A549 (cell line): ENCODE results near the gene BCAP31. TPM values are rescaled to one million over a fixed set of nuclear protein-coding genes. Genes with fewer than 3 reads are reported as not detected.

ENCODE experiments used
- ATAC-seq, 2 experiments: fragments of 200-7000 bp in 1 of 2; fragments of >200 bp in 1 of 2; cut with Nextera tagmentation in 1 of 2; cut with Tn5 transposase in 1 of 2; 3 replicates each; pipeline versions ENCODE4 v1.8.0 to v1.9.1; 2018 to 2020; ENCODE audit warnings: mild to moderate bottlenecking in 1 of 2, moderate library complexity in 1 of 2
- CTCF ChIA-PET: fragments of 300-600 bp; sonication (Branson Sonifier 250); formaldehyde crosslinking; extraction: SDS; loops from one replicate; lab custom pipeline; 2021; ENCODE audit warnings: antibody characterized with exemption, inconsistent platforms; lab: Yijun Ruan, JAX
- POLR2A ChIA-PET: fragments of 350-600 bp; formaldehyde crosslinking; extraction: SDS; loops from one replicate; lab custom pipeline; 2021; ENCODE audit warnings: antibody characterized with exemption, inconsistent platforms; lab: Yijun Ruan, JAX
- DNase-seq, 2 experiments: peaks; one replicate each; pipeline versions ENCODE4 v3.0.0 to v3.0.0-alpha.2; 2011 to 2016; ENCODE audit warnings: low read depth in 1 of 2, low spot score in 1 of 2
- FAIRE-seq: peaks from 2 replicates; lab custom pipeline; 2011; peaks lifted over from hg19 to GRCh38; lab: Jason Lieb, UNC
- H3K27ac ChIP-seq, 2 experiments: fragments of >200 bp; sonication (Bioruptor Twin); formaldehyde crosslinking; 3 replicates each; pipeline ENCODE4 v1.5.1; 2016 to 2017
- H3K4me1 ChIP-seq: fragments of >200 bp; sonication (Bioruptor Twin); formaldehyde crosslinking; 3 replicates; pipeline ENCODE4 v1.6.1; 2016
- H3K4me2 ChIP-seq: fragments of >200 bp; sonication (Bioruptor Twin); formaldehyde crosslinking; 3 replicates; pipeline ENCODE4 v1.6.1; 2016
- H3K4me3 ChIP-seq: fragments of >200 bp; sonication (Bioruptor Twin); formaldehyde crosslinking; 3 replicates; pipeline ENCODE4 v1.5.1; 2016
- H3K9me3 ChIP-seq: fragments of >200 bp; sonication (Bioruptor Twin); formaldehyde crosslinking; 3 replicates; pipeline ENCODE4 v1.6.1; 2016
- BCL3 ChIP-seq: fragments of >200 bp; sonication (Bioruptor Twin); formaldehyde crosslinking; IDR thresholded peaks from 3 replicates; pipeline ENCODE4 v1.6.1; 2016
- CBX8 ChIP-seq: fragments of 200-600 bp; sonication (generic); IDR thresholded peaks from 2 replicates; pipeline ENCODE4 v1.6.1; 2016
- CEBPB ChIP-seq, 2 experiments: fragments of >200 bp in 1 of 2; sonication (Bioruptor Twin) in 1 of 2; formaldehyde crosslinking in 1 of 2; IDR thresholded peaks; 2 replicates each; pipeline ENCODE4 v1.6.1; 2012 to 2016
- CHD4 ChIP-seq: fragments of 200-600 bp; sonication (generic); IDR thresholded peaks from 2 replicates; pipeline ENCODE4 v1.6.1; 2016; ENCODE audit warnings: antibody characterized with exemption, mild to moderate bottlenecking, borderline replicate concordance
- CTCF ChIP-seq: fragments of >200 bp; sonication (Bioruptor Twin); formaldehyde crosslinking; IDR thresholded peaks from 3 replicates; pipeline ENCODE4 v1.5.1; 2016
- EHF ChIP-seq: fragments of 250-450 bp; sonication (Bioruptor Pico); IDR thresholded peaks from 2 replicates; pipeline ENCODE4 v1.5.0; 2020; ENCODE audit warnings: mild to moderate bottlenecking
- ELK1 ChIP-seq: fragments of 150-350 bp; IDR thresholded peaks from 2 replicates; pipeline ENCODE4 v1.6.1; 2014; ENCODE audit warnings: low read depth, mild to moderate bottlenecking, low read length
- ESRRA ChIP-seq: fragments of 150-350 bp; IDR thresholded peaks from 2 replicates; pipeline ENCODE4 v1.6.1; 2014; ENCODE audit warnings: mild to moderate bottlenecking, low read length, borderline replicate concordance
- FOSB ChIP-seq: fragments of 250-450 bp; sonication (Bioruptor Pico); IDR thresholded peaks from 2 replicates; pipeline ENCODE4 v1.5.0; 2020; ENCODE audit warnings: mild to moderate bottlenecking, moderate library complexity
- GATA3 ChIP-seq: IDR thresholded peaks from 2 replicates; pipeline ENCODE4 v1.6.1; 2012; ENCODE audit warnings: borderline replicate concordance
- HDAC2 ChIP-seq: fragments of 200-600 bp; sonication (generic); IDR thresholded peaks from 2 replicates; pipeline ENCODE4 v1.6.1; 2016
- KDM1A ChIP-seq: fragments of 200-600 bp; sonication (generic); IDR thresholded peaks from 2 replicates; pipeline ENCODE4 v1.6.1; 2016; ENCODE audit warnings: low read depth, mild to moderate bottlenecking
- MAZ ChIP-seq: fragments of 150-350 bp; IDR thresholded peaks from 2 replicates; pipeline ENCODE4 v1.6.1; 2014; ENCODE audit warnings: antibody characterized with exemption, low read depth, low read length, borderline replicate concordance
- NR3C1 ChIP-seq: fragments of >200 bp; sonication (Bioruptor Twin); formaldehyde crosslinking; IDR thresholded peaks from 3 replicates; pipeline ENCODE4 v1.6.1; 2017
- POLR2A ChIP-seq: IDR thresholded peaks from 2 replicates; pipeline ENCODE4 v1.6.1; 2012; ENCODE audit warnings: mild to moderate bottlenecking, low read length
- RAD21 ChIP-seq, 2 experiments: fragments of >200 bp in 1 of 2; sonication (Bioruptor Twin) in 1 of 2; formaldehyde crosslinking in 1 of 2; IDR thresholded peaks in 1 of 2; conservative IDR thresholded peaks in 1 of 2; 2 replicates in 1 of 2; 3 replicates in 1 of 2; pipeline ENCODE4 v1.6.1; 2012 to 2018; ENCODE audit warnings: inconsistent platforms in 1 of 2
- RARB ChIP-seq: fragments of 250-450 bp; sonication (Bioruptor Pico); IDR thresholded peaks from 2 replicates; pipeline ENCODE4 v1.8.0; 2021; ENCODE audit warnings: mild to moderate bottlenecking, moderate library complexity
- RFX5 ChIP-seq: fragments of 450-650 bp; IDR thresholded peaks from 2 replicates; pipeline ENCODE4 v1.7.1; 2014; ENCODE audit warnings: antibody characterized with exemption, mild to moderate bottlenecking, moderate library complexity
- RNF2 ChIP-seq: fragments of 200-600 bp; sonication (generic); IDR thresholded peaks from 2 replicates; pipeline ENCODE4 v1.6.1; 2016; ENCODE audit warnings: low read depth, mild to moderate bottlenecking, antibody characterized with exemption, moderate library complexity, borderline replicate concordance
- SREBF2 ChIP-seq: fragments of 450-650 bp; IDR thresholded peaks from 2 replicates; pipeline ENCODE4 v1.6.1; 2014; ENCODE audit warnings: mild to moderate bottlenecking, moderate library complexity
- TP53 ChIP-seq: fragments of 250-450 bp; sonication (Bioruptor Pico); IDR thresholded peaks from 2 replicates; pipeline ENCODE4 v1.5.0; 2021; ENCODE audit warnings: mild to moderate bottlenecking, moderate library complexity
- ZC3H11A ChIP-seq: fragments of 450-650 bp; IDR thresholded peaks from 2 replicates; pipeline ENCODE4 v1.6.1; 2014; ENCODE audit warnings: antibody characterized with exemption, mild to moderate bottlenecking
- WGBS: methylation state at CpG from one replicate; pipeline ENCODE4 v1.1.6; 2017; ENCODE audit errors: missing lambda C conversion rate; 5-methylcytosine and 5-hydroxymethylcytosine counted together
- polyA plus RNA-seq, 4 experiments: library from polyadenylated mRNA; depleted of rRNA in 3 of 4; stranded (reverse); fragments of >200 nt; fragmentation: RNase III in 1 of 4; extraction: RNeasy Plus Mini Kit Qiagen cat#74134 plus additional on column Dnase treatment in 1 of 4; gene quantifications; 2 replicates in 3 of 4; 3 replicates in 1 of 4; pipeline ENCODE4 v1.2.3, GENCODE V29; 2011 to 2017
- TF ChIP-seq, protein P1 (sequence below): fragments of 250-450 bp; sonication (Bioruptor Pico); IDR thresholded peaks from 2 replicates; pipeline ENCODE4 v1.5.0; 2020; ENCODE audit warnings: low read depth, mild to moderate bottlenecking, moderate library complexity
- TF ChIP-seq, protein P2 (sequence below): IDR thresholded peaks from 2 replicates; pipeline ENCODE4 v1.6.1; 2012

The BCAP31 gene
- polyA plus RNA-seq, 2 of the 4 experiments (the other 2 are of a cell fraction), result 217 to 349 TPM

GRCh38 chrX:153688911-153689590 is 35.1 kb downstream of the BCAP31 start (continued):
- TF ChIP-seq ESRRA, result no peak
- TF ChIP-seq, all 56 proteins: peak for 0

GRCh38 chrX:153688506-153688905 is 35.7 kb downstream of the BCAP31 start:
- CTCF ChIA-PET, result no interaction called here
- no peaks in the 10 kb centered on the region for H3K9me3 ChIP-seq
- DNase-seq, result no peak
- peaks cover 13% of the 10 kb centered on the region for H3K4me1 ChIP-seq
- ATAC-seq, result no peak
- 0% methylated on average over 3 of the region's 57 CpGs for WGBS
- H3K27ac ChIP-seq, result peak overlapping the region in 1 of 2 experiments; percentile 91; a peak in 4 of 6 replicates
- FAIRE-seq, result no peak
- TF ChIP-seq RFX5 (no peak), HDAC2 (no peak), ZC3H11A (no peak), EHF (CRISPR knock-in tag) (no peak)
- TF ChIP-seq, protein P1, sequence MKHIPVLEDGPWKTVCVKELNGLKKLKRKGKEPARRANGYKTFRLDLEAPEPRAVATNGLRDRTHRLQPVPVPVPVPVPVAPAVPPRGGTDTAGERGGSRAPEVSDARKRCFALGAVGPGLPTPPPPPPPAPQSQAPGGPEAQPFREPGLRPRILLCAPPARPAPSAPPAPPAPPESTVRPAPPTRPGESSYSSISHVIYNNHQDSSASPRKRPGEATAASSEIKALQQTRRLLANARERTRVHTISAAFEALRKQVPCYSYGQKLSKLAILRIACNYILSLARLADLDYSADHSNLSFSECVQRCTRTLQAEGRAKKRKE (CRISPR knock-in tag), result no peak
- POLR2A ChIA-PET, result no interaction called here
- H3K4me2 ChIP-seq, result peak overlapping the region; percentile 94
- peak overlapping the region; percentile 40 for H3K4me3 ChIP-seq

DNA sequence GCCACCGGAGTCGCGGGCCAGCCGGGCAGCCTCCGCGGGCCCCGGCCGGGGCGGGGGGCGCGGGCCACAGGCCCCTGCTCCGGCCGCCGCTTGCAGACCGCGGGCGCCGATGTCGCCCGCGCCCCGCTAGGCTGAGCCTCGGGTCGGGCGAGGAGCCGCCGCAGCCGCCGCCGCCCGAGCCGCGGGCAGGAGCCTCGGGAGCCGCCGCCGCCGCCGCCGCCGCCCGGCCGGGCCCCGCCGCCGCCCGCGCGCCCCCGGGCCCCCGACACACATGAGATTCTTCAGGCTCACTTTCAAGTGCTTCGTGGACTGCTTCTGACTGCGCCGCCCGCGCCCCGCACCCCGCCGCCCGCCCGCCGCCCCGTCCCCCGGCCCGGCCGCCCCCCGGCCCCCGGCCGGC is 36.1 kb downstream of the BCAP31 start:
- H3K9me3 ChIP-seq, result no peaks in the 10 kb centered on the region
- ATAC-seq, result peak in 1 of 2 experiments; percentile 20; a peak in 1 of 6 replicates
- H3K4me2 ChIP-seq, result peak overlapping the region; percentile 94
- CTCF ChIA-PET, result interaction anchor here (0.9 to 1.7 kb wide), 4 partner anchors 20 to 149 kb away, joined by 3 to 6 read pairs (median 5); no protein-coding TSS in a partner anchor
- TF ChIP-seq CEBPB (IDR thresholded peaks at IDR 0.05) (no peak), BCL3 (0 out of 3 replicates have a peak, but pooled peaks have one; percentile 2), NR3C1 (no peak), MAZ (no peak), SREBF2 (no peak)
- TF ChIP-seq, all 56 proteins: peak for 1
- Histone ChIP-seq H3K4me1 (peaks cover 13% of the 10 kb centered on the region), H3K4me3 (peak overlapping the region; percentile 47), H3K27ac (peak overlapping the region; percentile 58 to 91; a peak in 5 of 6 replicates)
- FAIRE-seq, result no peak
- WGBS, result no CpG with 5 or more reads among the region's 69 CpGs
- DNase-seq, result no peak
- POLR2A ChIA-PET, result no interaction called here

DNA sequence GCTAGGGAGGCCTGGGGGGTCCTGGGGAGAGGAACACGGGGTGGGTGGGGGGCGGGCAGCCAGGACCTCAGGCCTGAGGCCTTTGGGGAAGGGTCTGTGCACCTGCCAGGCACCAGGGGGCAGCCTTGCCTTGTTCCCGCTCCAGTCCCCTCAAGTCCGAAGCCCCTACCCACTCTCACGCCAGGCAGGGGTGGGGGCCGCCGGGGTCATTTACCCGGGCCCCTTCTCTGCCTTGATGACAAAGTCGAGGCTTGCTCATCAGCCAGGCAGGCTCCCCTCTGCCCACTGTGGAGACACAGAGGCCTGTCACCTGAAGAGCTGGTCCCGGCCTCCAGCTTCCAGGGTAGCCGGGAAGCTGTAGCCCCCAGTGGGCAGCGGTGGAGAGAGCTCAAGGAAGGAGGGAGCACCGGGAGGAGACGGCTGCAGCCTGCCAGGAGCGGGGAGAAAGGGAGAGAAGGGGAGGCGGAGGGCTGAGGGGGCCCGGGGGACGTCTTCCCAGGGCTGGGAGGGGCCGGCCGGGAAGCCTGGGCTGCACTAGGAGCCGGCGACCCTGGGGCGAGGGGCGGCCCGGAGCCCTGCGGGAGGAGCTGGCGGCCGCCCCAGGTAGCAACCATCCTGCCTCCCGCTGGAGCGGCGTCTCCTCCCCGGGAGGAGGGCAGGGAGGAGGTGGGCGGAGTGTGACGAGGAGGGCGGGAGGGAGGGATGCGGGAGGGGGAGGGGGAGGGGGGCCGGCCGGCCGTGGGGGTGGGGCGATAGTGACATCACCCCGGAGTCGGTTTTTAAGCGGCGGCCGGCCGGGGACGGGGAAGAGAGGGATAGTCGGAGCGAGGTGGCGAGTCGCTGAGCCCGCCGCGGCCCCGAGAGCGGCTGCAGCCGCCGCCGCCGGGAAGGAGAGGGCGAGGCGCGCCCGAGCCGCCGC is 36.8 kb downstream of the BCAP31 start, which contains the start of gene SLC6A8:
Gene SLC6A8 (plus strand): TSS at position 806 of the 919 bp plus-strand sequence. CDS start 649 bp downstream, outside the sequence.
- 3% methylated on average over 16 of the region's 66 CpGs for WGBS
- CTCF ChIA-PET, result interaction anchor here (0.9 to 1.7 kb wide), 11 partner anchors 12 to 259 kb away, joined by 3 to 6 read pairs (median 4); no protein-coding TSS in a partner anchor
- DNase-seq (peak; percentile 42 to 67), ATAC-seq (peak; percentile 47 to 63), FAIRE-seq (no peak)
- POLR2A ChIA-PET, result no interaction called here
- peak within 1 kb of the TSS; percentile 94 for H3K4me2 ChIP-seq
- H3K4me3 ChIP-seq, result peak within 1 kb of the TSS; percentile 47
- H3K9me3 ChIP-seq, result no peaks in the 10 kb centered on the region
- peak within 1 kb of the TSS; percentile 65 to 91 for H3K27ac ChIP-seq
- peaks cover 13% of the 10 kb centered on the region for H3K4me1 ChIP-seq
- TF ChIP-seq, protein P2, sequence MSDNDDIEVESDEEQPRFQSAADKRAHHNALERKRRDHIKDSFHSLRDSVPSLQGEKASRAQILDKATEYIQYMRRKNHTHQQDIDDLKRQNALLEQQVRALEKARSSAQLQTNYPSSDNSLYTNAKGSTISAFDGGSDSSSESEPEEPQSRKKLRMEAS, result no peak
- TF ChIP-seq RARB, result no peak
- TF ChIP-seq GATA3, result no peak
- TF ChIP-seq POLR2A, result peak; percentile 66
- TF ChIP-seq TP53, result no peak
- TF ChIP-seq KDM1A, result no peak
- 0 out of 5 replicates have a peak, but pooled peaks of 1 of the 2 experiments have one; percentile 16 for TF ChIP-seq RAD21 (conservative IDR thresholded peaks at IDR 0.05 in 1 of 2, IDR thresholded peaks at IDR 0.05 in 1 of 2)
- TF ChIP-seq CTCF, result peak; percentile 23
- no peak for TF ChIP-seq MAZ
- TF ChIP-seq CHD4, result no peak
- no peak for TF ChIP-seq FOSB (CRISPR knock-in tag)
- TF ChIP-seq ELK1, result no peak
- no peak for TF ChIP-seq CBX8
- no peak for TF ChIP-seq RNF2
- TF ChIP-seq ZC3H11A, result no peak
